HEK293T (cell line): ENCODE results near the gene C17orf113.

Source experiments
- CTCF ChIA-PET: fragments of 350-600 bp; formaldehyde crosslinking; extraction: SDS; loops from one replicate; lab custom pipeline; 2021; ENCODE audit warnings: antibody characterized with exemption, inconsistent platforms; lab: Yijun Ruan, JAX
- POLR2A ChIA-PET: fragments of 350-600 bp; formaldehyde crosslinking; extraction: SDS; loops from one replicate; lab custom pipeline; 2020; ENCODE audit warnings: antibody characterized with exemption, inconsistent platforms; lab: Yijun Ruan, JAX
- DNase-seq: peaks from one replicate; pipeline ENCODE4 v3.0.0; 2012; ENCODE audit warnings: mixed read lengths; ENCODE audit errors: extremely low spot score
- ARNT ChIP-seq: fragments of 450-650 bp; IDR thresholded peaks from 2 replicates; pipeline ENCODE4 v1.6.1; 2017; ENCODE audit warnings: mild to moderate bottlenecking
- BHLHE40 ChIP-seq: fragments of 450-650 bp; IDR thresholded peaks from 2 replicates; pipeline ENCODE4 v1.6.1; 2016; ENCODE audit warnings: mild to moderate bottlenecking, moderate library complexity, borderline replicate concordance
- CTBP1 ChIP-seq: fragments of 450-650 bp; IDR thresholded peaks from 2 replicates; pipeline ENCODE4 v1.6.1; 2016; ENCODE audit warnings: borderline replicate concordance
- ELF4 ChIP-seq: fragments of 450-650 bp; IDR thresholded peaks from 2 replicates; pipeline ENCODE4 v1.6.1; 2017; ENCODE audit warnings: antibody characterized with exemption
- FOXA1 ChIP-seq: fragments of 450-650 bp; IDR thresholded peaks from 2 replicates; pipeline ENCODE4 v1.6.1; 2016; ENCODE audit warnings: mild to moderate bottlenecking
- FOXK2 ChIP-seq: fragments of 450-650 bp; IDR thresholded peaks from 2 replicates; pipeline ENCODE4 v1.6.1; 2016; ENCODE audit warnings: mild to moderate bottlenecking
- FOXM1 ChIP-seq: fragments of 450-650 bp; IDR thresholded peaks from 2 replicates; pipeline ENCODE4 v1.6.1; 2017; ENCODE audit warnings: mild to moderate bottlenecking, borderline replicate concordance
- HDGF ChIP-seq: fragments of 450-650 bp; IDR thresholded peaks from 2 replicates; pipeline ENCODE4 v1.6.1; 2017; ENCODE audit warnings: antibody characterized with exemption, borderline replicate concordance
- L3MBTL2 ChIP-seq: fragments of 450-650 bp; conservative IDR thresholded peaks from 2 replicates; pipeline ENCODE4 v1.6.1; 2016; ENCODE audit warnings: mild to moderate bottlenecking
- LEF1 ChIP-seq: fragments of 450-650 bp; IDR thresholded peaks from 2 replicates; pipeline ENCODE4 v1.6.1; 2017; ENCODE audit warnings: mild to moderate bottlenecking, borderline replicate concordance
- NFRKB ChIP-seq: fragments of 450-650 bp; IDR thresholded peaks from 2 replicates; pipeline ENCODE4 v1.6.1; 2016; ENCODE audit warnings: mild to moderate bottlenecking, moderate library complexity
- SP1 ChIP-seq: fragments of 450-650 bp; IDR thresholded peaks from 2 replicates; pipeline ENCODE4 v1.6.1; 2017
- SUZ12 ChIP-seq: fragments of 450-650 bp; IDR thresholded peaks from 2 replicates; pipeline ENCODE4 v1.6.1; 2016; ENCODE audit warnings: mild to moderate bottlenecking
- TARDBP ChIP-seq: fragments of 450-650 bp; IDR thresholded peaks from 2 replicates; pipeline ENCODE4 v1.6.1; 2016
- ZNF384 ChIP-seq: fragments of 450-650 bp; IDR thresholded peaks from 2 replicates; pipeline ENCODE4 v1.6.1; 2016
- TF ChIP-seq, protein P1 (sequence below): fragments of 450-650 bp; IDR thresholded peaks from 2 replicates; pipeline ENCODE4 v1.6.1; 2016

The C17orf113 gene

DNA sequence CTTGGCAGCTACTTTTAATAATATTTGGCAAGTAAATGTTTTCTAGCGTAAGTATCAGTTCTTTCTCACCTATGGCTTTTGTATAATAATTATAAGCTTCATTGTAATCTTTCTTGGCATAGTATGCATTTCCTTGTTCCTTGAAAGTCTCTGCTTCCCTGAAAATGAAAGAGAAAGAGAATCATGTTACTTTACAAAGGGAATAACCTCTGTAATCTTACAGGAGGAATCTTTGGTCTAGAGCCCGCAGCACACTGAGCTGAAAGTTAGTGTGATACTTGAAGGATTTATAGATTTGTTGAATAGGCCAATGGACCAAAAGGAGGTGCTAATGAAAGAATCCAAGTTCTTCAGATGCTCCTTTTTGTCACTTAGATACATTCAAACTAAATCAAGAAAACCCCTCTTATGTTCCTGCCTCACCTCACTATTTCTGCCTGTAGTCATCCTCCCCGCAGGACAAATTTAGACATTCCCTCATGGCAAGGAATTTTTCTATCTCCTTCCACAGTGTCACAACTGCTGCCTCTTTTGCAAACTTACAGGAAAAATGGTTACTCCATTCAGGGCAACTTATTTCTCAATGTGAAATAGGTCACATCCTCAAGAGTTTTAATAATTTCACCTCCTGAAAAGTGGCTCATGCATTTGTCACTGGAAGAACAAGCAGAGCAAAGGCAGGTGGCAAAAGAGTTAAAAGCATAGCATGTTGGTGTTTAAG is 49.8 kb downstream of the C17orf113 start:
- DNase-seq, result no peak
- TF ChIP-seq ELF4 (no peak), CTBP1 (no peak), TARDBP (no peak), FOXM1 (no peak), NFRKB (no peak), BHLHE40 (no peak), ARNT (no peak), LEF1 (no peak), FOXK2 (no peak), FOXA1 (no peak), L3MBTL2 (no peak)
- TF ChIP-seq, protein P1, sequence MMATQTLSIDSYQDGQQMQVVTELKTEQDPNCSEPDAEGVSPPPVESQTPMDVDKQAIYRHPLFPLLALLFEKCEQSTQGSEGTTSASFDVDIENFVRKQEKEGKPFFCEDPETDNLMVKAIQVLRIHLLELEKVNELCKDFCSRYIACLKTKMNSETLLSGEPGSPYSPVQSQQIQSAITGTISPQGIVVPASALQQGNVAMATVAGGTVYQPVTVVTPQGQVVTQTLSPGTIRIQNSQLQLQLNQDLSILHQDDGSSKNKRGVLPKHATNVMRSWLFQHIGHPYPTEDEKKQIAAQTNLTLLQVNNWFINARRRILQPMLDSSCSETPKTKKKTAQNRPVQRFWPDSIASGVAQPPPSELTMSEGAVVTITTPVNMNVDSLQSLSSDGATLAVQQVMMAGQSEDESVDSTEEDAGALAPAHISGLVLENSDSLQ, result no peak
- CTCF ChIA-PET, result no interaction called here
- POLR2A ChIA-PET, result no interaction called here

DNA sequence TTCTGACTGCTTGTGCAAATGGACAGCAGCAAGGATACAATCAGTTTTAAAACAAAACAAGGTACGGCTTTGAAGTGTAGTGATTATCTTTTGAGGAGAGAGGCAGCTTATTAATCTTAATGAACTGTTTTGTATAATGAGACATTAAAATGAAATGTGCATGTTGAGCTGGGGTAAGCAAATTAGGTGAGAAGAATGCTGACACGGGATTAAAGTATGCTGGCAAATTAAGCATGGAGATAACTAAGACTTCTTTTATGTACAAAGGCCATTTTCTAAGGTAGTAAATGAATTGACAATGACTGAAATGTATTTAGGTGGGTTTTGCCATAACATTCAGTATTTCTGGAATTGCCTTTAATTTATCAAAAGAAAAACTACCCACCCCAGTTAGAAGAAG is 51.9 kb downstream of the C17orf113 start:
- CTCF ChIA-PET, result no interaction called here
- no peak for DNase-seq
- TF ChIP-seq LEF1, result no peak
- TF ChIP-seq HDGF, result no peak
- no peak for TF ChIP-seq NFRKB
- no peak for TF ChIP-seq BHLHE40
- TF ChIP-seq ZNF384, result no peak
- TF ChIP-seq ELF4, result no peak
- TF ChIP-seq FOXK2, result no peak
- TF ChIP-seq SUZ12, result no peak
- TF ChIP-seq, protein P1, result no peak
- TF ChIP-seq L3MBTL2, result no peak
- TF ChIP-seq SP1, result no peak
- no peak for TF ChIP-seq FOXM1
- TF ChIP-seq TARDBP, result no peak
- no peak for TF ChIP-seq ARNT
- no peak for TF ChIP-seq FOXA1
- TF ChIP-seq CTBP1, result no peak
- POLR2A ChIA-PET, result interaction anchor here (2.2 kb wide), 1 partner anchor 18 kb away, joined by 11 read pairs; the partner anchor contains the start of gene DNAJC7

DNA sequence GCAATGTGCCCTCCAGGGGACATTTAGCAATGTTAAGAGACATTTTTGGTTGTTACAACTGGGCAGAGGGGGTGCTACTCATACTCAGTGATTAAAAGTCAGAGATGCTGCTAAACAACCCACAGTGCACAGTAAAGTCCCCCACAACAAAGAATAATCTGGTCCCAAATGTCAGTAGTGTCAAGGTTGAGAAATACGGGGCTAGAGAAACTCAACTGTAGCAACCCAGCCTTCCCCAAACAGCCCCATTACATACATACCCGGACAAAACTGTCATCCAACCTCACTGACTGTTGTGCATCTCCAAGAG is 53.6 kb downstream of the C17orf113 start:
- TF ChIP-seq BHLHE40, result no peak
- TF ChIP-seq ZNF384, result no peak
- no peak for TF ChIP-seq FOXM1
- TF ChIP-seq ARNT, result no peak
- no peak for TF ChIP-seq CTBP1
- TF ChIP-seq FOXK2, result no peak
- TF ChIP-seq ELF4, result no peak
- TF ChIP-seq FOXA1, result no peak
- TF ChIP-seq NFRKB, result no peak
- no peak for TF ChIP-seq SUZ12
- TF ChIP-seq HDGF, result no peak
- no peak for TF ChIP-seq LEF1
- TF ChIP-seq TARDBP, result no peak
- no peak for TF ChIP-seq L3MBTL2
- TF ChIP-seq, protein P1, result no peak
- ChIA-PET CTCF (interaction anchor here (1.1 kb wide), 1 partner anchor 132 kb away, joined by 3 read pairs; no protein-coding TSS in a partner anchor), POLR2A (interaction anchor here (2.2 kb wide), 1 partner anchor 20 kb away, joined by 11 read pairs; the partner anchor contains the start of gene DNAJC7)
- no peak for DNase-seq

DNA sequence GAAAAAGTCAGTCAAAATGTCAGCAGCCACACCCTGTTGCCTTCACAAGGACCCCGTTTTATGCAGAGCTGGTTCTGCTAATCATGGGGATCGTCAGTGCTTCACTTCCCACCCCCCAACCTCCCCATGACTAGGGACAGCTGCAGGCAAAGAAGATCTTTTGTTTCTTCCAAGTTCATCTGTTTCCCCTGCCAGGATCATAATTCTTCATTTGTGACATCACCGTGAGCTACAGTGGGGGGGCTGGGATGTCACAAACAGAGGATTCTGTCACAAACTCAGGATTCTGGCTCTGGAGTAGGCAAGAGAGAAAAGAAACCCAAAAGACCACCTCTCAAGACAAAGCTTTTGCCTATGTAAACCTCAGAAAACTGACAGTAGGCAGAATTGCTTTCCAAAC is 57.8 kb downstream of the C17orf113 start:
- ChIA-PET POLR2A (no interaction called here), CTCF (interaction anchor here (0.5 to 1.0 kb wide), 2 partner anchors 12 to 27 kb away, joined by 3 to 5 read pairs; partner anchors contain the start of gene NKIRAS2)
- TF ChIP-seq L3MBTL2 (no peak), ZNF384 (no peak), FOXM1 (no peak), FOXK2 (no peak), NFRKB (no peak), LEF1 (no peak), BHLHE40 (no peak), ELF4 (no peak), CTBP1 (no peak), SP1 (no peak), HDGF (no peak), FOXA1 (no peak), TARDBP (no peak), ARNT (no peak), SUZ12 (no peak)
- TF ChIP-seq, protein P1, result no peak
- DNase-seq, result no peak
